ENCODE measurements around the gene HPCA.
A peak's percentile ranks its signal among the peaks of the same experiment; 100 is the strongest.

Gene HPCA

DNA sequence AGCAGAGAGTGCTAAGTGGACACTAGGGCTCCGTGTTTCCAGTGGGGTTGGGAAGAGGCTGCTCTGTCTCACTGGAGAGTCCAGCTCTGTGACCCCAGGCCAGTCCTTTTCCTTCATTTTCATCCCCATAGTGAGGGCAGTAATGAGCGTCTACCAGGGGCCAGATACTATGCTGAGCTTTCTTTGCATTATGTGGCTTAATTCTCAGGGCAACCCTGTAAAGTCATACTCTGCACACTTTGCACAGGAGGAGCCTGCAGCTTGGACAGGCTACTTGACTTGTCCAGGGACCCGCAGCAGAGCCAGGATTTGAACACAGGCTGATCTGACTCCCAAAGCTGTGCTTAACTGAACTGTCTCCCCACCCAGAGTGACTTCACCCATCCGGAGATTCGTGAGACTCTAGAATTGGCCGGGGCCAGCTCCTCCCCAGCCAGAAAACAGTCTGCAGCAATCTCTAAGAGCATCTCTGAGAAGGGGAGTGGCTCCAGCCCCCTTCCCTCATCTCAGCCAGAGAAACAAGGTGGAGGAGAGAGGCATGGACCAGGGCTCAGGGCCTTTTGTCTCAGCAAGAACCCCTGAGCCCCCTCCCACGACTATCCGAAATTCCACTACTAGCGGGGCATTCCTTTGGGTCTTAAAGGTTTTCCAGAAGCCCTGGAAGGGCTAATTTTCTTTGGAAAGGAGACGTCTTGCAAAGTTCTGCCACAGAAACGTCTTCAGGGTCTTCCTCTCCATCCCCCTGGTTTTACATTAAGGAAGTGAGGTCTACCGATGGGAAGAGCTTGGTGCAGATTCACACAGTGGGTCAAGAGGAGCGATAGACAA, 14.7 kb upstream of the HPCA start:
- no peak for DNase-seq (ENCODE audit: low spot score)

DNA sequence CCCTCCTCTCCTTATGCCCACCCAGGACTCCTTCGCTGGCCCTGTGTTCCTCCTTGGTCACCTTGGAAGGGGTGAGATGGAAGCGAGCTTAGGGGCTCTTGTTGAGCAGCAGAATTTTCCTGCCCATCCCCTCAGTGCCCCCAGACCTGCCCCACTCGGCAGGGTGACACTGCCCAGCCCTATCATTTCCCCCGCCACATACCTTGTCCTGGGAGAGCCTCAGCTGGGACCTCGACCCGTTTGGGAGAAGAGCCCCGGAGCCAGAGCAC, 14.2 kb upstream of the HPCA start:
- DNase-seq (ENCODE audit: low spot score), result no peak

- no peak for DNase-seq (ENCODE audit: low spot score)
Measured at GRCh38 chr1:32873484-32873883, 12.8 kb upstream of the HPCA start.

DNA sequence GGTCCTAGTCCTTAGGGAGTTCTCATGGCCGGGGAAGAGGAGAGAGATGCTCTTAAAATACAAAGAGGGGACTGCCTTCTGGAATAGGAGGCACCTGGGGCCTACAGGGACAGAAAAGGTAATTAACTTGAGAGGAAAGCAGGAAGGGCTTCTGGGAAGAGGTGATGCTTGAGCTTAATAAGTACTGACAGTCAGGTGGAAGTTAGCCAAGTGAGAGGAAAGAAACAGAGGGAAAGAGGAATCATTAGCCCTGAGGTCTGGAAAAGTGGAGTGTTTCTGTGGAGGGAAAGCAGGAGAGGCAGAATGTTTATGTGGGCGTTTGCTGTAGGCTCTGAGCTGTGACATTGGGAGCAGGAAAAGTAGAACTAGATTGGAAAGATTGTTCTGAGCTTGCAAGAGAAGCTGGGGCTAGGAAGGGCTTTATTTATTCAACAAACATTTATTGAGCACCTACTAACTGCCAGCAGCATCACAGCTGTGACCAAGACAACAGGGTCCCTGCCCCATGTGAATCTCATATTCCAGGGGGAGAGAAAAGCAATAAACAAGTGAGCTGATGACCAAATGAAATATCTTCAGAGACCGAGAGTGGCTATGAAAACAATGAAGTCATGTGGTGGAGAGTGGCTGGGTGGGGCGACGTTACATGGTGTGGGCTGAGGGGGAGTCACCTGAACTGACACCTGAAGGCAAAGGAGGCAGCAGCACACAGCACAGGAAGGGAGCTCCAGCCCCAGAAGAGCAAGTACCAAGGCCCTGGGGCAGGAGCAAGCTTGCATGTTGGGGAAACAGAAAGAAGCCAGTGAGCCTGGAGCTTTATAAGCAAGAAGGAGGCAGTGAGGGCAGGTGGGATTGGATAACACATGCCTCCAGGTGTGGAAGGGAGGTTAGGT, 11.2 kb upstream of the HPCA start:
- DNase-seq (ENCODE audit: low spot score), result no peak

DNA sequence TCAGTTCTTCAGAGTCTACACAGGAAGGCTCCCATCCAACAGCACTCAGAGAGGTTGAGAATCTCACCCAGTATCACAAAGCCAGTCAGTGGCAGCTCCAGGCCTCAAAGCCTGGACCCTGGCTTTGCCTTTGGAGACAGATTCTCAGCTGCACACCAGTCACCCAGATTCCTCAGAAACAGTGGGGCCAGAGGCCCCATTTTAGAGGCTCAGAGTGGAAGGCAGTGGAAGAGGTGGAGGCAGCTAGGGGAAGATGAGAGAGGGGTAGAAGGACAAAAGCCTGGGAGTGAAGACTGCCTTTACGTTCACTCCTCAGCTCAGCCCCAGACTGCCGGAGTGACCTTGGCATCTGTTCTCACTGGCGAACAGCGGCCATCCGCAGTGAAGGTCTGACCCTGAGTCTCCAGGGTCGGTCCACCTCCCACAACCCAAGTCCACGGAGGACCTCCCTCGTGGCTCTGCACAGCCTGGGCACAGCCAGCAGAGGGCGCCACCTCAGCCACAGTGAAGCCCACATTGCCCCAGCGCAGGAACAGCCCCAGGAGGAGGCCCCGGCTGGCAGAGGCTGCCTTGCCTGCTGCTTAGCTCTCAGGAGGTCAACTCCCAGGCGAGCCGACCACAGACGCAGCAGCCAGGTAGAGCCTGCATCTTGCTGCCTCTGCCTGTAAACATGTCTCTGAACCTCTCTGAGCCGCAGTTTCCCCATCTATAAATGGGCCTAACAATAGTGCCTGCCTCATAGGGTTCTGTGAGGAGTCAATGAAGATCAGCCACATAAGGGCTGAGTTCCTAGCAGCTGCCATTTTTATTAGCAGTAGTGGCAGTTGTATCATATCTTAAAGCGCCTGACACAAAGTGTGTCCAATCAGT, 9.7 kb upstream of the HPCA start:
- DNase-seq (ENCODE audit: low spot score), result peak; percentile 83

- DNase-seq (ENCODE audit: low spot score), result no peak
Measured at GRCh38 chr1:32877211-32878110, 8.8 kb upstream of the HPCA start.

DNA sequence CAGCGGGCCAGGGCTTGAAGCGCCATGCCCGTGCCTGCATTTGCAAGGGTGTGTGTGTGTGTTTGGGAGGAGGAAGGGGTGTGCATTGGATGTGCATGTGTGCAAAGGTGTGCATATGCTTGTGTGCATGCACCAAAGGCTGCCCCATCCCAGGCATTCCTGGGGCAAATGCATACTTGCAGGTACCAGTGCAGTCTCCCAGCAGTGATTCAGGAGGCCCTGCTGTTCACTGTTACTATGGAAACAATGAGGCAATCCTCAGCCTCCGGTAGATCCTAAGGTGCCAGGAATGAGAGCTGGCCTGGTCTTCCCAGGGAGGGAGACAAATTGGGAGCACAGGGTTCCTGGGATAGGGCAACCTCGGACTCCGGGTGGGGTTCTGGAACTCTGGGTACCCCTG, 8.1 kb upstream of the HPCA start:
- peak; percentile 69 for DNase-seq (ENCODE audit: low spot score)

DNA sequence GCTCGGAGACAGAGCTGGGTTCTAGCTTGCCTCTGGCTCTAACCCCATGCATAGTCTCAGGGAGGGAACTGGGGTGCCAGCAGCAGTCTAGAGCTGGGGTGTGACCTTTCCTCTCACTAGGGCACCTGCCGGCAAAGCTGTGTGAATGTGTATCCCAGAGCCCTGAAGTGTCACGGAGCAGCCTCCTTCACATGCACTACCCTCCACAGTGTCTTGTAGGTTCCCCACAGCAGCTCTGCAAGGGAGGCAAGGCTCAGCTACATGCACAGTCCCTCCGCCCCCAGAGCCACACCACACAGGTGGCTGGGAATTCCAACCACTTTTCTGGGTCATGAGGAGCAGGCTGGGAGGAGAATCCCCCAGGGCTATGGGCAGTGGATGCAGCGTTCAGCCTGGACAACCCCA, 7.7 kb upstream of the HPCA start:
- no peak for DNase-seq (ENCODE audit: low spot score)

DNA sequence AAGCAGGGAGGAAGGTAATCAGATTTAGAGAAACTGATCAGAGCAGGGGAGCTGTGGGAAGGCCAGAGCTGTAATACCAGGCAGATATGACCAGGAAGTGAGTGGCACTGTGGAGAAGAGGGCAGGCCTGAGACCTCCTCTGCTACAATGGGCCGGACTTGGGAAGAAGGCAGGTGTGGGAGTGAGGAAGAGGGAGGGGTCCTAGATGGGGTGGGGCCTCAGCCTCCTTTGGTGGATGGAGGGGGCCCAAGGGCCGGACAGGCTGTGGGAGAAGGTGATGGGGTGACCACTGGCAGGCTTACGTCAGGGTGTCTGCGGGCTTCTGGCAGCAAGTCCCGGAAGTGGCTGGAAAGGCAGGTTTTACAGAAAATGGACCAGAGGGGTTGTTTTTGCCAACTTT, 5.0 kb upstream of the HPCA start:
- DNase-seq (ENCODE audit: low spot score), result no peak

GRCh38 chr1:32881871-32882850, 4.1 kb upstream of the HPCA start:
- DNase-seq (ENCODE audit: low spot score), result no peak

DNA sequence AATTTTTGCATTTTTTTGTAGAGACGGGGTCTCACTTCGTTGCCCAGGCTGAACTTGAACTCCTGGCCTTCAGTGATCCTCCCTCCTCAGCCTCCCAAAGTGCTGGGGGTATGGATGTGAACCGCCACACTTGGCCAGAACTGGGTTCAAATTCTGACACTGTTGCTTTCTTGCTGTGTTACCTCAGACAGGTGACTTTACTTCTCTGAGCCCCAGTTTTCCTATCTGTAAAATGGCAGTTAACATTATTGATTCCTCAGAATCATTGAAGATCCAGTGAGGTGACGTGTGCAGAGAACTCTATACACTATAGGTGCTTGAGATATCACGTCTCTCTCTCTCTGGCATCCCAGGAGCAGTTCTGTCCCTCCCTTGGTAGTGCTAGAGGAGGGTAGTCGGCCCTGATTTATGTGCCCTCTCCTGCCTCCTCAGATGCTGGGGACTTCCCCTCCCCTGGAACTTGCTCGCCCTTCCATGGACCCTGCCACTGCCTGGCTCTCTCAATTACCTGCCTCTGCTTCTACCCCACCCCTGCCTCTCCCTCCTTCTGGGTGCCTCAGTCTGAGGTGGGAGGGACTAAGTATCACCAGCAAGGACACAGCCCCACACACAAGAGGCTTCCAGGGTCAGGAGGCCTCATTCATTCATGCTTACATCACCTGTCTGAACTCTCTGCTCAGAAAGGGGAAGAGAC, 2.8 kb upstream of the HPCA start:
- DNase-seq (ENCODE audit: low spot score), result no peak

DNA sequence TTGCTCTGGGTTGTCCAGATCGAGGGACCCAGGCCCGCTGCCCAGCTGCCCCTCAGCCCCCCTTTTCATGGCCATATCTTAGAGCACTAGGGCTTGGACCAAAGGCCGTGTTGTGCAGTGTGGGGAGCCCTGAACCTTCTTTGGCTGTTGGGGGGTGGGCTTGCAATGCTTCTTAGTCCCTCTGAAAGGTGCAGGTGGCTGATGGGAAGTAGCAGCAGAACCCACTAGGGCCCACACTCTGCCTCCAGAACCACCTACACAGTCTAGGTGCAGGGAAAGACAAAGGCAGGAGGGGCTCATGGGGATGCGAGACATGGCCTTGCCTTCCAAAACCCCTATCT, 2.3 kb upstream of the HPCA start:
- DNase-seq (ENCODE audit: low spot score), result no peak

DNA sequence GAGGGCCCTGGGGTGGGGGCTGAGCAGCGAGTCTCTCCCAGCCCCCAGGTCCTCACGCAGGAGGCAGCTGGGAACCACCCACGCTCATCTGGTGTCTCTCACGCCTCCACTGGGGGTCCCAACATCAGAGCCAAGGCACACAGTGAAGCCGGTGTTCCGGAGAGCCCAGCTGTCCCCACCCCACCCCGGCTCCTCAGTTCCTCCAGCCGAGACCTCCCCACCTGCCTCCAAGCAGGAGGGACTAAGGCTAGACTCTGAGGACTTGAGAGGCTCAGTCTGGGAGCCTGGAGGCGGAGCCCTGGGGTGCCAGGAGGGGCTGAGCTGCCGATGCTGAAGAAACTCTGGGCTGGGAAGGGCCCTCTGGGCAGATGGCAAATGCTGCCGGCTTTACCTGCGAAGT, 1.6 kb upstream of the HPCA start:
- DNase-seq (ENCODE audit: low spot score), result no peak

- no peak for DNase-seq (ENCODE audit: low spot score)
Measured at GRCh38 chr1:32885676-32886003, 651 bp upstream of the HPCA start.

DNA sequence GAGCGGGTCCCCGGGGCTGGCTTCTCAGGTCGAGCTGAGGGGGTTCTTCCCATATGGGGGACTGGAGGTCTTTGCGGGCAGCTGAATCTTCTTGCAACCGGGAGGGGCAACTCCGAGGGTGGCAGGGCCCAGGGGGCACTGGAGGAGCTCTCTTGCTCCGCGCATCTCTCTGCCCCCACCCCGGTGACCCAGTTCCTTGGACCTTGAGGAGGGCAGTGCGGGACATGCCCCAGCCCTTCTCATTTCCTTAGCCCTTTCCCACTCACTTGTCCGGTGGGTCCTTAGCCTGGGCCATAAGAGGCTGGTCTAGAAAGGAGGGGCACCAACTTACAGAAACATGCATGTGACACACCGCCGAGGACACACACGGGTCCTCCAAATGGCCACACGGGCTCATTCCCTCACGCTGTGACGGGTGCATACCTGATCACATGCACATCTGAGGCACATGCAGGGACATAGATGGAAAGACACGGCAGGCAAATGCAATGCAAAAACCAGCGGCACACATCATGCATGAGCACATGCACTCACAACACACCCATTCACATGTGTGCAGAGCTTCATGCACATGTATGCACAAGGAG, 630 bp downstream of the HPCA start:
- DNase-seq (ENCODE audit: low spot score), result no peak

GRCh38 chr1:32887623-32888022, 1.3 kb downstream of the HPCA start:
- DNase-seq (ENCODE audit: low spot score), result no peak

GRCh38 chr1:32888134-32888533, 1.8 kb downstream of the HPCA start:
- no peak for DNase-seq (ENCODE audit: low spot score)

- no peak for DNase-seq (ENCODE audit: low spot score)
Measured at GRCh38 chr1:32888677-32889420, 2.6 kb downstream of the HPCA start.

- no peak for DNase-seq (ENCODE audit: low spot score)
Measured at GRCh38 chr1:32889731-32890278, 3.5 kb downstream of the HPCA start.

All from AG20443 (cell line).